ENCODE measurements around the gene DDX59.
"Not testable (repeated sequence)": the region's sequence is repeated elsewhere in the genome, so short reads cannot be mapped to it uniquely, and the experiment has no call there.

Gene DDX59

GRCh38 chr1:200670242-200671118, 773 bp upstream of the DDX59 start:
- no peak for DNase-seq

- DNase-seq, result no peak
Measured at GRCh38 chr1:200668514-200669313, 993 bp downstream of the DDX59 start.

- no peak for DNase-seq
Measured at GRCh38 chr1:200666309-200666708, 3.4 kb downstream of the DDX59 start.

GRCh38 chr1:200665861-200666260, 3.8 kb downstream of the DDX59 start:
- no peak for DNase-seq

GRCh38 chr1:200660719-200661118, 9.0 kb downstream of the DDX59 start:
- DNase-seq, result no peak

GRCh38 chr1:200659269-200659668, 10.4 kb downstream of the DDX59 start:
- no peak for DNase-seq

GRCh38 chr1:200658037-200658818, 11.5 kb downstream of the DDX59 start:
- DNase-seq, result no peak

- DNase-seq, result no peak
Measured at GRCh38 chr1:200654660-200655059, 15.0 kb downstream of the DDX59 start.

GRCh38 chr1:200653022-200653462, 16.7 kb downstream of the DDX59 start:
- no peak for DNase-seq

GRCh38 chr1:200652378-200652777, 17.3 kb downstream of the DDX59 start:
- no peak for DNase-seq

- no peak for DNase-seq
Measured at GRCh38 chr1:200646515-200646914, 23.2 kb downstream of the DDX59 start.

- no peak for DNase-seq
Measured at GRCh38 chr1:200644021-200644420, 25.7 kb downstream of the DDX59 start.

- DNase-seq, result no peak
Measured at GRCh38 chr1:200642481-200642880, 27.2 kb downstream of the DDX59 start.

GRCh38 chr1:200640963-200641401, 28.7 kb downstream of the DDX59 start:
- DNase-seq, result no peak

- DNase-seq, result no peak
Measured at GRCh38 chr1:200640373-200640962, 29.2 kb downstream of the DDX59 start.

- no peak for DNase-seq
Measured at GRCh38 chr1:200638073-200638472, 31.6 kb downstream of the DDX59 start.

- no peak for DNase-seq
Measured at GRCh38 chr1:200636681-200637080, 33.0 kb downstream of the DDX59 start.

- DNase-seq, result no peak
Measured at GRCh38 chr1:200634261-200635122, 35.2 kb downstream of the DDX59 start.

GRCh38 chr1:200631375-200631774, 38.3 kb downstream of the DDX59 start:
- no peak for DNase-seq

- DNase-seq, result not testable (repeated sequence)
Measured at GRCh38 chr1:200630515-200630899, 39.2 kb downstream of the DDX59 start.

GRCh38 chr1:200629876-200630514, 39.7 kb downstream of the DDX59 start:
- DNase-seq, result no peak
